CD4-positive, alpha-beta T cell (primary cell): ENCODE data around the gene MAML2. TPM values are rescaled to one million over a fixed set of nuclear protein-coding genes. Genes with fewer than 3 reads are reported as not detected.

Experiments used
- ATAC-seq: fragments of 200-7000 bp; cut with Tn5 transposase; one replicate; pipeline ENCODE4 v1.10.0; 2022; ENCODE audit warnings: mild to moderate bottlenecking; ENCODE audit not compliant: poor library complexity
- CTCF ChIA-PET: fragments of 350-600 bp; sonication (Branson Sonifier 250); formaldehyde crosslinking; loops from one replicate; lab custom pipeline; 2021; ENCODE audit warnings: antibody characterized with exemption, inconsistent platforms; lab: Charles Lee
- POLR2A ChIA-PET: fragments of 350-600 bp; sonication (Branson Sonifier 250); formaldehyde crosslinking; loops from one replicate; lab custom pipeline; 2021; ENCODE audit warnings: antibody characterized with exemption, inconsistent platforms; lab: Charles Lee
- DNase-seq, 14 experiments: peaks; one replicate each; pipeline ENCODE4 v3.0.0-alpha.2; 2013 to 2020; ENCODE audit warnings: mixed read lengths in 2 of 14
- H3K27ac ChIP-seq, 2 donors: one replicate each; pipeline versions ENCODE4 v1.5.1 to v1.7.0; 2013; ENCODE audit warnings: low read length in 2 of 2, low read depth in 1 of 2, mild to moderate bottlenecking in 1 of 2
- H3K27me3 ChIP-seq, 2 experiments: 1 replicate in 1 of 2; 2 replicates in 1 of 2; pipeline versions ENCODE4 v1.6.1 to v1.7.0; 2013; ENCODE audit warnings: low read length in 2 of 2, control low read depth in 1 of 2, mild to moderate bottlenecking in 1 of 2, moderate library complexity in 1 of 2; ENCODE audit not compliant: insufficient read depth in 2 of 2, control insufficient read depth in 1 of 2
- H3K36me3 ChIP-seq: one replicate; pipeline ENCODE4 v1.6.1; 2013; ENCODE audit warnings: low read length, control low read depth; ENCODE audit not compliant: insufficient read depth
- H3K4me1 ChIP-seq: one replicate; pipeline ENCODE4 v1.6.1; 2013; ENCODE audit warnings: low read length, control low read depth; ENCODE audit not compliant: insufficient read depth
- H3K4me3 ChIP-seq: one replicate; pipeline ENCODE4 v1.5.1; 2013; ENCODE audit warnings: mild to moderate bottlenecking, low read length, moderate library complexity
- H3K9me3 ChIP-seq, 2 experiments: 1 replicate in 1 of 2; 2 replicates in 1 of 2; pipeline versions ENCODE4 v1.6.1 to v1.7.0; 2013; ENCODE audit warnings: low read length in 2 of 2, mild to moderate bottlenecking in 2 of 2, control low read depth in 1 of 2, moderate library complexity in 1 of 2; ENCODE audit not compliant: control insufficient read depth in 1 of 2, insufficient read depth in 1 of 2
- H3K27ac Mint-ChIP-seq: one replicate; pipeline ENCODE4 v1.8.0; 2020; ENCODE audit warnings: mixed read lengths
- H3K27me3 Mint-ChIP-seq: one replicate; pipeline ENCODE4 v1.8.0; 2021; ENCODE audit warnings: mixed read lengths
- H3K36me3 Mint-ChIP-seq: one replicate; pipeline ENCODE4 v1.8.0; 2021; ENCODE audit warnings: low read depth, mixed read lengths
- H3K4me1 Mint-ChIP-seq: one replicate; pipeline ENCODE4 v1.8.0; 2021; ENCODE audit warnings: low read depth, mixed read lengths
- H3K4me3 Mint-ChIP-seq: one replicate; pipeline ENCODE4 v1.8.0; 2020; ENCODE audit warnings: mild to moderate bottlenecking, mixed read lengths
- H3K9me3 Mint-ChIP-seq: one replicate; pipeline ENCODE4 v1.8.0; 2020; ENCODE audit warnings: mixed read lengths
- intact Hi-C, 2 experiments: fragments of 100-400 bp; cut with DNase I in 1 of 2; cut with micrococcal nuclease in 1 of 2; formaldehyde crosslinking; loops; one replicate each; pipeline versions ENCODE4 v1.15.1 to v1.9.0; 2023 to 2025; cut with DNase I, micrococcal nuclease
- total RNA-seq, 174 experiments: library from RNA in 2 of 174; stranded (reverse) in 2 of 174; gene quantifications; one replicate each; pipeline ENCODE4 v1.2.3 and lab custom pipeline; 2021 to 2026
- TF ChIP-seq, protein P1 (sequence below): fragments of 200-600 bp; IDR thresholded peaks from one replicate; pipeline ENCODE4 v1.8.0; 2022; ENCODE audit warnings: antibody characterized with exemption, mild to moderate bottlenecking

The MAML2 gene
- total RNA-seq, 2 experiments from 2014 or later, result 58.8 to 59.8 TPM

DNA sequence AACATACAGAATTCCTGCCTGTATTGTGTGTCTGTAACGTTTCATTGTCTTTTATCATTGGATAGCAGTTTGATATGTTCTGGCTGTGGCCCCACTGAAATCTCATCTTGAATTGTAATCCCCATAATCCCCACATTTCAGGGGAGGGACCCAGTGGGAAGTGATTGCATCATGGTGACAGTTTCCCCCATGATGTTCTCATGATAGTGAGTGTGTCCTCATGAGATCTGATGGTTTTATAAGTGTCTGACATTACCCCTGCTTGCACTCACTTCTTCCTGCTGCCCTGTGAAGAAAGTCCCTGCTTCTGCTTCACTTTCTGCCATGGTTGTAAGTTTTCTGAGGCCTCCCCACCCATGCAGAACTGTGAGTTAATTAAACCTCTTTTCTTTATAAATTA lies 399.4 kb downstream of the MAML2 start:
- H3K4me3 ChIP-seq, result no peak overlapping the region
- Mint-ChIP-seq H3K36me3 (peaks cover 11% of the 10 kb centered on the region), H3K4me1 (no peaks in the 10 kb centered on the region), H3K27ac (no peak overlapping the region), H3K9me3 (peaks cover 4% of the 10 kb centered on the region), H3K27me3 (no peaks in the 10 kb centered on the region), H3K4me3 (no peak overlapping the region)
- H3K9me3 ChIP-seq, result peaks cover 12 to 13% of the 10 kb centered on the region in 2 experiments
- CTCF ChIA-PET, result no interaction called here
- no peaks in the 10 kb centered on the region for H3K27me3 ChIP-seq
- H3K27ac ChIP-seq, result no peak overlapping the region
- H3K36me3 ChIP-seq, result no peaks in the 10 kb centered on the region
- POLR2A ChIA-PET, result no interaction called here
- TF ChIP-seq, protein P1, sequence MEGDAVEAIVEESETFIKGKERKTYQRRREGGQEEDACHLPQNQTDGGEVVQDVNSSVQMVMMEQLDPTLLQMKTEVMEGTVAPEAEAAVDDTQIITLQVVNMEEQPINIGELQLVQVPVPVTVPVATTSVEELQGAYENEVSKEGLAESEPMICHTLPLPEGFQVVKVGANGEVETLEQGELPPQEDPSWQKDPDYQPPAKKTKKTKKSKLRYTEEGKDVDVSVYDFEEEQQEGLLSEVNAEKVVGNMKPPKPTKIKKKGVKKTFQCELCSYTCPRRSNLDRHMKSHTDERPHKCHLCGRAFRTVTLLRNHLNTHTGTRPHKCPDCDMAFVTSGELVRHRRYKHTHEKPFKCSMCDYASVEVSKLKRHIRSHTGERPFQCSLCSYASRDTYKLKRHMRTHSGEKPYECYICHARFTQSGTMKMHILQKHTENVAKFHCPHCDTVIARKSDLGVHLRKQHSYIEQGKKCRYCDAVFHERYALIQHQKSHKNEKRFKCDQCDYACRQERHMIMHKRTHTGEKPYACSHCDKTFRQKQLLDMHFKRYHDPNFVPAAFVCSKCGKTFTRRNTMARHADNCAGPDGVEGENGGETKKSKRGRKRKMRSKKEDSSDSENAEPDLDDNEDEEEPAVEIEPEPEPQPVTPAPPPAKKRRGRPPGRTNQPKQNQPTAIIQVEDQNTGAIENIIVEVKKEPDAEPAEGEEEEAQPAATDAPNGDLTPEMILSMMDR, result no peak
- no peak for ATAC-seq
- H3K4me1 ChIP-seq, result no peaks in the 10 kb centered on the region
- DNase-seq, result no peak
- intact Hi-C loops, result no loop called here

DNA sequence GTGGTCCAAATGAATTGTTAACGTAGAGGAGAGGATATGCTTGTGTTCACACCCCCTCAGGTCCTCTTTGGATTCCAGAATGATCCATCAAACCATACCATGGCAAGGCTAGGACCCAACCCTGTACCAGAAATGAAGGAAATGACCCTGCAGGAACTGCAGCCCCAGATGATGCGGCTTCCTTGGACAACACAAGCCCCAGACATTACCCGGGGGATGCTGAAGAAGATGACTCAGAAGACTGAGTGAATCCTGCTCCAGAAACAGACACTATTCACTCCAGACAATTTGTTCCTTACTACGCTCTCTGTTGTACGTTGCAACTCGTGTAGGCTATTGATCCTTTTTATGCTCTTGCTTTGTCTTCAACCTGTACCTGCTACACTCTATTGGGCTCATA lies 403.9 kb downstream of the MAML2 start:
- Mint-ChIP-seq H3K27me3 (no peaks in the 10 kb centered on the region), H3K9me3 (no peaks in the 10 kb centered on the region), H3K4me3 (no peak overlapping the region), H3K36me3 (peaks cover 3% of the 10 kb centered on the region), H3K4me1 (no peaks in the 10 kb centered on the region), H3K27ac (no peak overlapping the region)
- no peak for ATAC-seq
- H3K36me3 ChIP-seq, result no peaks in the 10 kb centered on the region
- TF ChIP-seq, protein P1, result no peak
- DNase-seq, result no peak
- POLR2A ChIA-PET, result no interaction called here
- H3K27ac ChIP-seq, result no peak overlapping the region
- intact Hi-C loops, result no loop called here
- H3K27me3 ChIP-seq, result no peaks in the 10 kb centered on the region
- H3K4me1 ChIP-seq, result no peaks in the 10 kb centered on the region
- no peaks in the 10 kb centered on the region for H3K9me3 ChIP-seq
- no peak overlapping the region for H3K4me3 ChIP-seq
- CTCF ChIA-PET, result no interaction called here

DNA sequence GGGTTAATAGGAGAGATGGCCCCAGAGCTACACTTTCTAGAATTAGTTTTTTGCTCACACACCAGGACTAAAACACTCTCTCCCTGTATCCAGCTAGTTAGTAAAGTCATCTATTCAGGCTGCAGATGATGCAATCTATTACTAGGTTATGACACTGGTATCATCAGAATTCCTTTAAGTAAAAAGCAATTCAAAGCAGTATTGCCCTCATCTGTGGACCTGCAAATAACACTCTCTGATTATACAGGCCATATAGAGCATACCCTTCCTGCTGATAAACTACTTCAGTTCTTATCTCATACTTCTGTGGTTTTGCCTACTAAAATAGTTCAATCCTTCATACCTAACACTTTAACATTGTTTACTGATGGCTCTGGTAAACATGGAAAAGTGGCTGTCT lies 405.6 kb downstream of the MAML2 start:
- H3K36me3 ChIP-seq, result no peaks in the 10 kb centered on the region
- H3K9me3 Mint-ChIP-seq, result peaks cover 3% of the 10 kb centered on the region
- DNase-seq (no peak), ATAC-seq (no peak)
- H3K4me1 ChIP-seq, result no peaks in the 10 kb centered on the region
- no peaks in the 10 kb centered on the region for H3K4me1 Mint-ChIP-seq
- intact Hi-C loops, result no loop called here
- H3K27ac ChIP-seq, result no peak overlapping the region
- no peak overlapping the region for H3K27ac Mint-ChIP-seq
- no peaks in the 10 kb centered on the region for H3K27me3 Mint-ChIP-seq
- H3K27me3 ChIP-seq, result no peaks in the 10 kb centered on the region
- no peaks in the 10 kb centered on the region for H3K36me3 Mint-ChIP-seq
- ChIA-PET CTCF (no interaction called here), POLR2A (no interaction called here)
- no peak overlapping the region for H3K4me3 ChIP-seq
- H3K4me3 Mint-ChIP-seq, result no peak overlapping the region
- H3K9me3 ChIP-seq, result peaks cover 0 to 4% of the 10 kb centered on the region in 2 experiments
- TF ChIP-seq, protein P1, result no peak
